Stomach smooth muscle (tissue), 2 donors: Measurements from ENCODE around the gene SOX18.

Experiments used
- H3K27ac ChIP-seq: one replicate; pipeline ENCODE4 v1.7.0; 2013; ENCODE audit warnings: mild to moderate bottlenecking, low read length, inconsistent platforms
- H3K27me3 ChIP-seq, 2 donors: one replicate each; pipeline ENCODE4 v1.7.0; 2013; ENCODE audit warnings: low read length in 2 of 2; ENCODE audit not compliant: insufficient read depth in 2 of 2, control insufficient read depth in 1 of 2
- H3K36me3 ChIP-seq, 2 donors: one replicate each; pipeline ENCODE4 v1.7.0; 2013; ENCODE audit warnings: low read length in 2 of 2; ENCODE audit not compliant: control insufficient read depth in 2 of 2, insufficient read depth in 2 of 2
- H3K4me1 ChIP-seq: one replicate; pipeline ENCODE4 v1.7.0; 2013; ENCODE audit warnings: low read length; ENCODE audit not compliant: control insufficient read depth, insufficient read depth
- H3K4me3 ChIP-seq, 2 donors: one replicate each; pipeline ENCODE4 v1.7.0; 2013; ENCODE audit warnings: low read length in 2 of 2
- H3K9ac ChIP-seq, 2 donors: one replicate each; pipeline ENCODE4 v1.7.0; 2013; ENCODE audit warnings: low read length in 2 of 2, mild to moderate bottlenecking in 1 of 2
- H3K9me3 ChIP-seq, 2 donors: one replicate each; pipeline ENCODE4 v1.7.0; 2013; ENCODE audit warnings: low read length in 2 of 2; ENCODE audit not compliant: control insufficient read depth in 2 of 2
- donor health status: healthy.
- donor health status: Pancreatic carcinoma.

Gene SOX18

GRCh38 chr20:64050261-64051032 is 1.0 kb upstream of the SOX18 start:
- peak overlapping the region in 1 of 2 donors; percentile 29 for H3K4me3 ChIP-seq
- H3K9ac ChIP-seq, result no peak overlapping the region
- H3K9me3 ChIP-seq, result no peaks in the 10 kb centered on the region
- H3K27ac ChIP-seq, result peak overlapping the region; percentile 41
- H3K27me3 ChIP-seq, result peaks cover 48 to 65% of the 10 kb centered on the region in 2 donors
- no peaks in the 10 kb centered on the region for H3K36me3 ChIP-seq
- H3K4me1 ChIP-seq, result peaks cover 7% of the 10 kb centered on the region

GRCh38 chr20:64049878-64050260 is 430 bp upstream of the SOX18 start:
- H3K9ac ChIP-seq, result no peak overlapping the region
- peaks cover 7% of the 10 kb centered on the region for H3K4me1 ChIP-seq
- H3K27ac ChIP-seq, result no peak overlapping the region
- H3K27me3 ChIP-seq, result peaks cover 49 to 68% of the 10 kb centered on the region in 2 donors
- no peaks in the 10 kb centered on the region for H3K36me3 ChIP-seq
- no peaks in the 10 kb centered on the region for H3K9me3 ChIP-seq
- peak overlapping the region in 1 of 2 donors; percentile 29 for H3K4me3 ChIP-seq

- peak overlapping the region in 1 of 2 donors; percentile 40 for H3K4me3 ChIP-seq
These were observed 916 bp downstream of the SOX18 start for GRCh38 chr20:64048402-64049044.

GRCh38 chr20:64047968-64048401 is 1.5 kb downstream of the SOX18 start:
- Histone ChIP-seq H3K27me3 (peaks cover 44 to 68% of the 10 kb centered on the region in 2 donors), H3K36me3 (no peaks in the 10 kb centered on the region), H3K4me3 (no peak overlapping the region), H3K27ac (no peak overlapping the region), H3K4me1 (peaks cover 5% of the 10 kb centered on the region), H3K9ac (no peak overlapping the region), H3K9me3 (no peaks in the 10 kb centered on the region)

More at GRCh38 chr20:64048402-64049044, 916 bp downstream of the SOX18 start:
- Histone ChIP-seq H3K9me3 (no peaks in the 10 kb centered on the region), H3K27ac (no peak overlapping the region), H3K9ac (no peak overlapping the region), H3K4me1 (peaks cover 7% of the 10 kb centered on the region), H3K36me3 (no peaks in the 10 kb centered on the region), H3K27me3 (peaks cover 47 to 68% of the 10 kb centered on the region in 2 donors)

- Histone ChIP-seq H3K4me1 (peaks cover 9% of the 10 kb centered on the region), H3K27ac (no peak overlapping the region), H3K27me3 (peaks cover 44 to 69% of the 10 kb centered on the region in 2 donors), H3K36me3 (no peaks in the 10 kb centered on the region), H3K9me3 (no peaks in the 10 kb centered on the region), H3K9ac (no peak overlapping the region), H3K4me3 (peak overlapping the region in 1 of 2 donors; percentile 40)
These were observed 2.4 kb downstream of the SOX18 start for GRCh38 chr20:64047046-64047389.

- H3K4me1 ChIP-seq, result peaks cover 16% of the 10 kb centered on the region
- H3K9ac ChIP-seq, result no peak overlapping the region
- no peak overlapping the region for H3K4me3 ChIP-seq
- peaks cover 45 to 69% of the 10 kb centered on the region in 2 donors for H3K27me3 ChIP-seq
- H3K27ac ChIP-seq, result no peak overlapping the region
- H3K9me3 ChIP-seq, result no peaks in the 10 kb centered on the region
- no peaks in the 10 kb centered on the region for H3K36me3 ChIP-seq
These were observed 4.0 kb downstream of the SOX18 start for GRCh38 chr20:64045346-64046011.

- Histone ChIP-seq H3K9me3 (no peaks in the 10 kb centered on the region), H3K27me3 (peaks cover 44 to 69% of the 10 kb centered on the region in 2 donors), H3K4me3 (peak overlapping the region in 1 of 2 donors; percentile 8), H3K27ac (no peak overlapping the region), H3K4me1 (peaks cover 17% of the 10 kb centered on the region), H3K9ac (no peak overlapping the region), H3K36me3 (no peaks in the 10 kb centered on the region)
These were observed 4.8 kb downstream of the SOX18 start for GRCh38 chr20:64044484-64045247.

- H3K9ac ChIP-seq, result no peak overlapping the region
- H3K4me1 ChIP-seq, result peaks cover 24% of the 10 kb centered on the region
- no peaks in the 10 kb centered on the region for H3K36me3 ChIP-seq
- H3K27me3 ChIP-seq, result peaks cover 50 to 77% of the 10 kb centered on the region in 2 donors
- H3K9me3 ChIP-seq, result no peaks in the 10 kb centered on the region
- no peak overlapping the region for H3K27ac ChIP-seq
- H3K4me3 ChIP-seq, result no peak overlapping the region
These were observed 5.7 kb downstream of the SOX18 start for GRCh38 chr20:64043768-64044167.

GRCh38 chr20:64042054-64042781 is 7.2 kb downstream of the SOX18 start:
- Histone ChIP-seq H3K36me3 (no peaks in the 10 kb centered on the region), H3K27ac (no peak overlapping the region), H3K9me3 (no peaks in the 10 kb centered on the region), H3K27me3 (peaks cover 51 to 78% of the 10 kb centered on the region in 2 donors), H3K4me3 (peak overlapping the region in 1 of 2 donors; percentile 55), H3K4me1 (peaks cover 30% of the 10 kb centered on the region), H3K9ac (no peak overlapping the region)

- H3K4me3 ChIP-seq, result no peak overlapping the region
- no peak overlapping the region for H3K27ac ChIP-seq
- no peaks in the 10 kb centered on the region for H3K36me3 ChIP-seq
- H3K9ac ChIP-seq, result no peak overlapping the region
- peaks cover 31% of the 10 kb centered on the region for H3K4me1 ChIP-seq
- peaks cover 50 to 80% of the 10 kb centered on the region in 2 donors for H3K27me3 ChIP-seq
- no peaks in the 10 kb centered on the region for H3K9me3 ChIP-seq
These were observed 7.7 kb downstream of the SOX18 start for GRCh38 chr20:64041781-64042053.
